Activated CD4-positive, alpha-beta T cell treated with anti-CD3 and anti-CD28 coated beads, Interleukin-2, amount 50 U/mL, for 4 hours (primary cell): ENCODE measurements around the gene CDC42EP4.

Source experiments
- DNase-seq, 2 experiments: peaks; one replicate each; pipeline ENCODE4 v3.0.0-alpha.2; 2020

CDC42EP4 gene

DNA sequence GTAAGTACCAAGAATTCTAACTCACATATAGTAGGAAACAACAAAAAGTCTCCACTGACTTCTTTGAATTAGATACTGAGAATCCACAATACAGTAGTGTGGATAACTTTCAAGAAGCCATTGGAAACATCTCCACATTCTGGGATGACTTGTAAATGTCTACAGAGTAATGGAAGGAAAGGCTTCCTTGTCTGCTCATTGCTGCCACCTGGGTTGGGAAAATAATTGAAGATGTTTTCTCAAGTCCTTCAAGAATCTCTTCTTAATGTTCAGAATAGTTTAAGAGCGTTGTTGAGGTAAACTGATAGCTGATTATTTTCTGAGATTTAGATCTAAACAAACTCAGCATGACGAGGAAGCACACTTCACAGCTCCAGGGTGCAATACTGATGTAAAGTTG is 64.1 kb downstream of the CDC42EP4 start:
- DNase-seq = no peak

DNA sequence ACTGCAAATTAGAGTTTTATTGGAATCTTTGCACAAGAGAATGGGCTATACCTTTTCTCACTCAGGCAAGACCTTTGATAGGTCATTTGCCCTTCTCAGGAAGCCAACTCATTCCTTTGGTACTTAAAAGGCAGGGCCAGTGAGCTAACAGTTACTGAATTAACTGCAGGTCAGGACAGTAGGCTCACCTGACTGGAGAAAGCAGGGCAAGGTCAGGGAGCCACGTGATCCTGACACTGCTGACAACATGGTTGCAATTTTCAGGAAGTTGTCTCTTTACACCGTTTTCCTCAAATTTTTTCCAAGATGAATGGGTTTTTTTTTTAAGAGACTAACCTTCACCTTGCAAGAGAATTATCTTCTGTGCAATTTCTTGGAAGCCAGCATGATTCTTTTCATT is 71.2 kb downstream of the CDC42EP4 start:
- no peak for DNase-seq

DNA sequence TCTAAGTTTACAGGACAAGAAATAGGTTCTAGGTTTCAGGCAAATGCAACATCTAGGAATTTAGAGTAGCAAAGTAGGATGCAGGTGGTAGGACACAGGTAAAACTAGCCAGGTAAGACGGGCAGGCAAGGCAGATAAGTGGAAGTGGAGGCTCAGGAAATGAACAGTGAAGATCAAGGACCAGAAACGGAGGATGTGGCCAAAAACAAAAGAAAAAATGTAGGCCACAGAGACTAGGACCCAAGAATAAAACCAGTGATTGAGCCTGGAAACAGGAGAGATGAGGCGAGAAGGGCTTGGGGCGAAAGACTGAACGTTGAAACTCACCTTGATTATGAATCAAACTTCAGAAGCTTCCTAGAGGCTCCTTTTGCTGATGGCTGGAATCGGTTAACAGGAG is 74.1 kb downstream of the CDC42EP4 start:
- DNase-seq = no peak

DNA sequence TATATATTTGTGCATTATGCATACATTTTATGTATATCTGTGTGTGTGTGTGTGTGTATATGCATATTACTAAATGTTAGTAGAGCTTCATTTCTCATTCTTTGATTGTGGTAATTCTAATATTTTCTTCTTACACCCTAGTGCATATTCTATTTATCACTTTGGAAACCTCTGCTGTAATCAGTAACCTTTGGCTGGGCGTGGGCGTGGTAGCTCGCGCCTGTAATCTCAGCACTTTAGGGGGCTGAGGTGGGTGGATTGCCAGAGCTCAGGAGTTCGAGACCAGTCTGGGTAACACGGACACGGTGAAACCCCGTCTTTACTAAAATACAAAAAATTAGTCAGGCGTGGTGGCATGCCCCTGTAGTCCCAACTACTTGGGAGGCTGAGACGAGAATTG is 77.1 kb downstream of the CDC42EP4 start:
- DNase-seq = no peak
